Caco-2 (cell line): ENCODE results near the gene ST8SIA5. TPM values are rescaled to one million over a fixed set of nuclear protein-coding genes. Genes with fewer than 3 reads are reported as not detected.

Source experiments
- BruUV-seq: library from RNA; stranded (reverse); fragments of 400-500 nt; replicated peaks from 2 replicates; lab custom pipeline; 2021; lab: Mats Ljungman, UMichigan
- CTCF ChIA-PET: fragments of 300-600 bp; sonication (Branson Sonifier 250); formaldehyde crosslinking; loops from one replicate; lab custom pipeline; 2022; ENCODE audit warnings: antibody characterized with exemption; lab: Charles Lee
- POLR2A ChIA-PET: fragments of 300-600 bp; sonication (Branson Sonifier 250); formaldehyde crosslinking; loops from one replicate; lab custom pipeline; 2022; ENCODE audit warnings: antibody characterized with exemption; lab: Charles Lee
- DNase-seq, 2 experiments: peaks; one replicate each; pipeline versions ENCODE4 v3.0.0 to v3.0.0-alpha.2; 2020 to 2022
- H3K27me3 ChIP-seq: replicated peaks from 2 replicates; pipeline ENCODE4 v1.6.0; 2011; ENCODE audit warnings: low read length; ENCODE audit not compliant: control insufficient read depth, insufficient read depth
- H3K36me3 ChIP-seq: 2 replicates; pipeline ENCODE4 v1.5.1; 2011; ENCODE audit warnings: low read length; ENCODE audit not compliant: control insufficient read depth, insufficient read depth
- H3K4me1 ChIP-seq: fragments of 250-450 bp; sonication (Bioruptor Pico); 2 replicates; pipeline ENCODE4 v1.5.1; 2020; ENCODE audit warnings: mild to moderate bottlenecking
- H3K4me3 ChIP-seq: 2 replicates; pipeline ENCODE4 v1.5.1; 2011; ENCODE audit warnings: low read depth, mild to moderate bottlenecking, control low read depth, low read length
- H3K9me3 ChIP-seq: fragments of 250-450 bp; sonication (Bioruptor Pico); 2 replicates; pipeline ENCODE4 v1.5.1; 2020; ENCODE audit warnings: mild to moderate bottlenecking, moderate library complexity
- H3K27ac Mint-ChIP-seq: one replicate; pipeline ENCODE4 v1.8.0; 2022; ENCODE audit warnings: mixed read lengths; ENCODE audit not compliant: unreplicated experiment
- H3K27me3 Mint-ChIP-seq: one replicate; pipeline ENCODE4 v1.8.0; 2022; ENCODE audit warnings: mixed read lengths; ENCODE audit not compliant: insufficient read depth, unreplicated experiment
- H3K36me3 Mint-ChIP-seq: one replicate; pipeline ENCODE4 v1.8.0; 2022; ENCODE audit warnings: mild to moderate bottlenecking, mixed read lengths; ENCODE audit not compliant: insufficient read depth, unreplicated experiment
- H3K4me1 Mint-ChIP-seq: one replicate; pipeline ENCODE4 v1.8.0; 2022; ENCODE audit warnings: low read depth, mixed read lengths; ENCODE audit not compliant: unreplicated experiment
- H3K4me3 Mint-ChIP-seq: one replicate; pipeline ENCODE4 v1.8.0; 2022; ENCODE audit warnings: mild to moderate bottlenecking, moderate library complexity, mixed read lengths; ENCODE audit not compliant: unreplicated experiment
- H3K9me3 Mint-ChIP-seq: one replicate; pipeline ENCODE4 v1.8.0; 2022; ENCODE audit warnings: mixed read lengths; ENCODE audit not compliant: unreplicated experiment
- intact Hi-C: fragments of 100-400 bp; cut with micrococcal nuclease; formaldehyde crosslinking; loops from one replicate; pipeline ENCODE4 v1.10.0; 2022; ENCODE audit not compliant: unreplicated experiment
- total RNA-seq: library from RNA; stranded (reverse); gene quantifications from 2 replicates; pipeline ENCODE4 v1.2.3, GENCODE V29; 2022
- TF ChIP-seq, protein P1 (sequence below), 2 experiments: fragments of 200-600 bp in 1 of 2; IDR thresholded peaks; 1 replicate in 1 of 2; 2 replicates in 1 of 2; pipeline versions ENCODE4 v1.5.1 to v1.8.0; 2011 to 2022; ENCODE audit warnings: antibody characterized with exemption in 1 of 2, control low read depth in 1 of 2, inconsistent platforms in 1 of 2, low read depth in 1 of 2, low read length in 1 of 2, mild to moderate bottlenecking in 1 of 2, moderate library complexity in 1 of 2; ENCODE audit not compliant: insufficient read depth in 1 of 2, severe bottlenecking in 1 of 2, unreplicated experiment in 1 of 2

The ST8SIA5 gene
- total RNA-seq, 1 experiment from 2014 or later, result not detected

DNA sequence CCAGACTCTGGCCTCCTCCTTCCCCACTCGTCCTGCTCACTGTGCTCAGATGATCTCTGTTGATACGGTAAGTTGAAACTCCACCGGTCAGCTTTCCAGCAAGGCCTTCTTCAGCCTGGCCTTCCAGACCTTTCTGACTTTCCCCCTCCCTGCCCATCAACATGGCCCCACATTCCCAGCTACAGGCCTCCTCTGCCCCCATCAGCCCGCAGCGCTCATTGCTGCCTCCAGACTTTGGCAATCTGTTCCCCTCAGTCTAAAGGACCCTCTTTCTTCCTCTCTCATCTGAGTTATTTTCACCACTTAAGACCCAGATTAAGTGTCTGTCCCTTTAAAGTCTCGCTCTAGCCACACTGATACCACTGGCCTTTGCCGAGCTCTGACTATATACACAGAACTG, 110.4 kb downstream of the ST8SIA5 start:
- ChIA-PET CTCF (no interaction called here), POLR2A (no interaction called here)
- peaks cover 7% of the 10 kb centered on the region for H3K27me3 Mint-ChIP-seq
- intact Hi-C loops, result no loop called here
- TF ChIP-seq, protein P1, sequence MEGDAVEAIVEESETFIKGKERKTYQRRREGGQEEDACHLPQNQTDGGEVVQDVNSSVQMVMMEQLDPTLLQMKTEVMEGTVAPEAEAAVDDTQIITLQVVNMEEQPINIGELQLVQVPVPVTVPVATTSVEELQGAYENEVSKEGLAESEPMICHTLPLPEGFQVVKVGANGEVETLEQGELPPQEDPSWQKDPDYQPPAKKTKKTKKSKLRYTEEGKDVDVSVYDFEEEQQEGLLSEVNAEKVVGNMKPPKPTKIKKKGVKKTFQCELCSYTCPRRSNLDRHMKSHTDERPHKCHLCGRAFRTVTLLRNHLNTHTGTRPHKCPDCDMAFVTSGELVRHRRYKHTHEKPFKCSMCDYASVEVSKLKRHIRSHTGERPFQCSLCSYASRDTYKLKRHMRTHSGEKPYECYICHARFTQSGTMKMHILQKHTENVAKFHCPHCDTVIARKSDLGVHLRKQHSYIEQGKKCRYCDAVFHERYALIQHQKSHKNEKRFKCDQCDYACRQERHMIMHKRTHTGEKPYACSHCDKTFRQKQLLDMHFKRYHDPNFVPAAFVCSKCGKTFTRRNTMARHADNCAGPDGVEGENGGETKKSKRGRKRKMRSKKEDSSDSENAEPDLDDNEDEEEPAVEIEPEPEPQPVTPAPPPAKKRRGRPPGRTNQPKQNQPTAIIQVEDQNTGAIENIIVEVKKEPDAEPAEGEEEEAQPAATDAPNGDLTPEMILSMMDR (IDR thresholded peaks at IDR 0.05; ENCODE audit: insufficient read depth in 1 of 2, low read depth in 1 of 2, low read length in 1 of 2, severe bottlenecking in 1 of 2, unreplicated experiment in 1 of 2), result no peak
- H3K9me3 Mint-ChIP-seq, result no peaks in the 10 kb centered on the region
- Histone ChIP-seq H3K4me1 (no peaks in the 10 kb centered on the region), H3K4me3 (no peak overlapping the region), H3K27me3 (no peaks in the 10 kb centered on the region), H3K36me3 (no peaks in the 10 kb centered on the region), H3K9me3 (no peaks in the 10 kb centered on the region)
- no peak overlapping the region for H3K27ac Mint-ChIP-seq
- DNase-seq, result no peak
- H3K4me3 Mint-ChIP-seq, result no peak overlapping the region
- H3K36me3 Mint-ChIP-seq, result no peaks in the 10 kb centered on the region
- H3K4me1 Mint-ChIP-seq, result no peaks in the 10 kb centered on the region
- no TSS peak for BruUV-seq

DNA sequence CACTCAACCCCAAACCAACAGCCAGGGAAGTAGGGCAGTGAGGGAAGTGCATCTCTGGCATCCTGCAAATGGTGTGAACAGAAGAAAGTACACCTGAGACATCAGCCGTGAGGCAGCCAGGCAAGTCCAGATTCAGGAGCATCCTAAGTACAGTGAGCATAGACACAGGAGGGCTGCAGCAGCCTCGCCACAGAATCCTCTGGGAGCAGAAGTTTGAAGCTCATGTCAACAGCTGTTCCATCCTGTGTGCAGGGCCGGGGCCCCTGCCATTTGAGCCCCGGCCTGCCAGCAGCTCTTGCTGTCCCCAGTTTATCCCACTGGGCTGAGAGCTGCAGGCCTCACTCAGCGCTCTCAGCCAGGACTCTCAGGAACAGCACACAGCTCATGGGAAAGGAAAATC, 114.3 kb downstream of the ST8SIA5 start:
- Histone ChIP-seq H3K4me3 (no peak overlapping the region), H3K27me3 (no peaks in the 10 kb centered on the region), H3K4me1 (no peaks in the 10 kb centered on the region), H3K36me3 (no peaks in the 10 kb centered on the region), H3K9me3 (no peaks in the 10 kb centered on the region)
- Mint-ChIP-seq H3K27ac (no peak overlapping the region), H3K36me3 (no peaks in the 10 kb centered on the region), H3K9me3 (no peaks in the 10 kb centered on the region), H3K4me3 (no peak overlapping the region), H3K27me3 (peaks cover 13% of the 10 kb centered on the region), H3K4me1 (no peaks in the 10 kb centered on the region)
- intact Hi-C loops, result no loop called here
- TF ChIP-seq, protein P1 (IDR thresholded peaks at IDR 0.05; ENCODE audit: insufficient read depth in 1 of 2, low read depth in 1 of 2, low read length in 1 of 2, severe bottlenecking in 1 of 2, unreplicated experiment in 1 of 2), result no peak
- no TSS peak for BruUV-seq
- ChIA-PET CTCF (interaction anchor here (0.9 kb wide), 1 partner anchor 16 kb away, joined by 4 read pairs; no protein-coding TSS in a partner anchor), POLR2A (no interaction called here)
- DNase-seq, result no peak

GRCh38 chr18:46641917-46642316, 114.9 kb downstream of the ST8SIA5 start:
- ChIA-PET POLR2A (no interaction called here), CTCF (no interaction called here)
- BruUV-seq, result no TSS peak
- Mint-ChIP-seq H3K4me3 (no peak overlapping the region), H3K27me3 (peaks cover 13% of the 10 kb centered on the region), H3K4me1 (no peaks in the 10 kb centered on the region), H3K9me3 (no peaks in the 10 kb centered on the region), H3K27ac (no peak overlapping the region), H3K36me3 (no peaks in the 10 kb centered on the region)
- Histone ChIP-seq H3K4me3 (no peak overlapping the region), H3K27me3 (no peaks in the 10 kb centered on the region), H3K36me3 (no peaks in the 10 kb centered on the region), H3K9me3 (no peaks in the 10 kb centered on the region), H3K4me1 (no peaks in the 10 kb centered on the region)
- DNase-seq, result no peak
- intact Hi-C loops, result no loop called here
- TF ChIP-seq, protein P1 (IDR thresholded peaks at IDR 0.05; ENCODE audit: insufficient read depth in 1 of 2, low read depth in 1 of 2, low read length in 1 of 2, severe bottlenecking in 1 of 2, unreplicated experiment in 1 of 2), result no peak
